Measurements from ENCODE around the gene MECP2. TPM values are rescaled to one million over a fixed set of nuclear protein-coding genes. Genes with fewer than 3 reads are reported as not detected.
A peak's percentile ranks its signal among the peaks of the same experiment; 100 is the strongest.

MECP2 gene
- total RNA-seq, 1 experiment from 2014 or later, result 52.8 TPM

DNA sequence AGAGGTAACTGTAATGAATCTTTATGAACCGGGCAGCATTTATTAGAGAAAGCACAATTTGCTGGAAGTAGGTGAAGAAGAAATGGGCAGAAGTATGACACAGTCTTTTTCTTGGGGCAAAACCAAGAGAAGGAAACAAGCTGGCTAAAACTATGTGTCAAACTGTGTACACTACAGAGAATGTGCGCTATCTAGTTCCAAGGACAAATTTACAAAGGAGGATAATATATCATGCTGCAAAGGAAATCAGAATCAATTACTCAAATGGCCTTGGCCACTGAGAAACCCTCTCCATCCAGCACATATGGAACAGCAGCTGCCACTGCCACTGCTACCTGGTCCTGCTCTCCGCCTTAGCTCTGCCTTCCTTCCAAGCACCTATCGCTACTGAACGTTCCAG, 17.1 kb upstream of the MECP2 start:
- ChIA-PET CTCF (no interaction called here), POLR2A (ENCODE audit: low non-redundant PET) (no interaction called here)
- no peak for DNase-seq (ENCODE audit: low spot score)
- Histone ChIP-seq H3K27me3 (replicated peaks; ENCODE audit: insufficient read depth, low read depth, low read length, poor library complexity) (peaks cover 4% of the 10 kb centered on the region), H3K4me3 (ENCODE audit: low read depth, low read length, poor library complexity, severe bottlenecking) (no peak overlapping the region), H3K27ac (ENCODE audit: low read depth, low read length, poor library complexity, severe bottlenecking) (no peak overlapping the region), H3K4me1 (ENCODE audit: insufficient read depth, low read length, poor library complexity, severe bottlenecking) (no peaks in the 10 kb centered on the region), H3K9me3 (ENCODE audit: low read depth, low read length, poor library complexity, severe bottlenecking) (no peaks in the 10 kb centered on the region), H3K36me3 (ENCODE audit: insufficient read depth, low read length, poor library complexity, severe bottlenecking) (no peaks in the 10 kb centered on the region)
- intact Hi-C loops (cut with micrococcal nuclease; ENCODE audit: unreplicated experiment), result no loop called here
- no peak for TF ChIP-seq EZH2 (IDR thresholded peaks at IDR 0.05; ENCODE audit: borderline replicate concordance, low read depth, low read length, poor library complexity, severe bottlenecking)
- TF ChIP-seq, protein P1, sequence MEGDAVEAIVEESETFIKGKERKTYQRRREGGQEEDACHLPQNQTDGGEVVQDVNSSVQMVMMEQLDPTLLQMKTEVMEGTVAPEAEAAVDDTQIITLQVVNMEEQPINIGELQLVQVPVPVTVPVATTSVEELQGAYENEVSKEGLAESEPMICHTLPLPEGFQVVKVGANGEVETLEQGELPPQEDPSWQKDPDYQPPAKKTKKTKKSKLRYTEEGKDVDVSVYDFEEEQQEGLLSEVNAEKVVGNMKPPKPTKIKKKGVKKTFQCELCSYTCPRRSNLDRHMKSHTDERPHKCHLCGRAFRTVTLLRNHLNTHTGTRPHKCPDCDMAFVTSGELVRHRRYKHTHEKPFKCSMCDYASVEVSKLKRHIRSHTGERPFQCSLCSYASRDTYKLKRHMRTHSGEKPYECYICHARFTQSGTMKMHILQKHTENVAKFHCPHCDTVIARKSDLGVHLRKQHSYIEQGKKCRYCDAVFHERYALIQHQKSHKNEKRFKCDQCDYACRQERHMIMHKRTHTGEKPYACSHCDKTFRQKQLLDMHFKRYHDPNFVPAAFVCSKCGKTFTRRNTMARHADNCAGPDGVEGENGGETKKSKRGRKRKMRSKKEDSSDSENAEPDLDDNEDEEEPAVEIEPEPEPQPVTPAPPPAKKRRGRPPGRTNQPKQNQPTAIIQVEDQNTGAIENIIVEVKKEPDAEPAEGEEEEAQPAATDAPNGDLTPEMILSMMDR (conservative IDR thresholded peaks at IDR 0.05; ENCODE audit: low read depth, low read length), result no peak
- no TSS peak for BruUV-seq (replicated peaks)

DNA sequence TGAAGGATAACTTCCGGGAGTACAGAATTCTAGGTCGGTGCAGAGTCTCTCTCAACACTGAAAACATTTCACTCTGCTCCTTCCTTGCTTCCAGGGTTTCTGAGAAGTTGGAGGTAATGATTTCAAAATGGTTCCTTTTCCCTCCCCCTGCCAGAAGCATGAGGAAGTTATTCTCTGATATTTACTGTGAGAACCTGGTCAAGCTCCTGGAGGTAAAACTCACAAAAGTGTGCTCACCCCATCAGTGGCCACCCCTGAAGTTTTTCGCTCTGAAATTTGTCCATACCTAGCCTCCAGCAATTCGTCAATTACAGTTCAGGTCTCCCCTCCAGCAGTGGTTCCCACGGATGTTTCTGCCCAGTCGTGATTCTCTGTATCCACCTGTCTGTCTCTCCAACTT, 16.2 kb upstream of the MECP2 start:
- TF ChIP-seq EZH2 (IDR thresholded peaks at IDR 0.05; ENCODE audit: borderline replicate concordance, low read depth, low read length, poor library complexity, severe bottlenecking), result no peak
- TF ChIP-seq, protein P1 (conservative IDR thresholded peaks at IDR 0.05; ENCODE audit: low read depth, low read length), result no peak
- H3K27ac ChIP-seq (ENCODE audit: low read depth, low read length, poor library complexity, severe bottlenecking), result no peak overlapping the region
- DNase-seq (ENCODE audit: low spot score), result no peak
- BruUV-seq (replicated peaks), result no TSS peak
- no peaks in the 10 kb centered on the region for H3K9me3 ChIP-seq (ENCODE audit: low read depth, low read length, poor library complexity, severe bottlenecking)
- ChIA-PET CTCF (no interaction called here), POLR2A (ENCODE audit: low non-redundant PET) (no interaction called here)
- no peaks in the 10 kb centered on the region for H3K36me3 ChIP-seq (ENCODE audit: insufficient read depth, low read length, poor library complexity, severe bottlenecking)
- H3K27me3 ChIP-seq (replicated peaks; ENCODE audit: insufficient read depth, low read depth, low read length, poor library complexity), result peaks cover 4% of the 10 kb centered on the region
- no peak overlapping the region for H3K4me3 ChIP-seq (ENCODE audit: low read depth, low read length, poor library complexity, severe bottlenecking)
- intact Hi-C loops (cut with micrococcal nuclease; ENCODE audit: unreplicated experiment), result no loop called here
- no peaks in the 10 kb centered on the region for H3K4me1 ChIP-seq (ENCODE audit: insufficient read depth, low read length, poor library complexity, severe bottlenecking)

DNA sequence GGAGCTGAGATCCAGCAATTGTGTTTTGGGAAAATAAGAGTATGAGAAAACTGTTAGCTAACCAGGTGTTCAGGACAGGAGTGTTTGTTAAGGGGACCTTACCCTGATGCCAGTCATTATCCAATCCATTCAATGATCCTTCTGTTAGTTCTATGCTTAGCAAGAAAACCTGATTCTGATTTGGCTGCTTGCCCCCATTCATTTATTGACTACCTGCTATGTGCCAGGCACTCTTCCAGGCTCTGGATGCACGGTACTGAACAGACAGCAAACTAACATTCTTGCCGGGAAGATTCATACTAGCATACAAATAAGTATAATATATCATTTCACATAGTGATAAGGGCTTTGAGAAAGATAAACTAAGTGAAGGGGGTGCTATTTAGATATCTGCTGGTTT, 1.0 kb upstream of the MECP2 start:
- POLR2A ChIA-PET (ENCODE audit: low non-redundant PET), result no interaction called here
- TF ChIP-seq EZH2 (IDR thresholded peaks at IDR 0.05; ENCODE audit: borderline replicate concordance, low read depth, low read length, poor library complexity, severe bottlenecking), result no peak
- TF ChIP-seq, protein P1 (conservative IDR thresholded peaks at IDR 0.05; ENCODE audit: low read depth, low read length), result no peak
- Histone ChIP-seq H3K36me3 (ENCODE audit: insufficient read depth, low read length, poor library complexity, severe bottlenecking) (no peaks in the 10 kb centered on the region), H3K27me3 (replicated peaks; ENCODE audit: insufficient read depth, low read depth, low read length, poor library complexity) (peaks cover 7% of the 10 kb centered on the region), H3K9me3 (ENCODE audit: low read depth, low read length, poor library complexity, severe bottlenecking) (no peaks in the 10 kb centered on the region), H3K4me3 (ENCODE audit: low read depth, low read length, poor library complexity, severe bottlenecking) (no peak overlapping the region), H3K4me1 (ENCODE audit: insufficient read depth, low read length, poor library complexity, severe bottlenecking) (peaks cover 5% of the 10 kb centered on the region), H3K27ac (ENCODE audit: low read depth, low read length, poor library complexity, severe bottlenecking) (peak overlapping the region; percentile 47)
- CTCF ChIA-PET, result no interaction called here
- no peak for DNase-seq (ENCODE audit: low spot score)
- intact Hi-C loops (cut with micrococcal nuclease; ENCODE audit: unreplicated experiment), result no loop called here
- BruUV-seq (replicated peaks), result no TSS peak
